K562 (cell line): ENCODE results near the gene CTTNBP2. TPM values are rescaled to one million over a fixed set of nuclear protein-coding genes. Genes with fewer than 3 reads are reported as not detected.

ENCODE experiments used
- ATAC-seq: fragments of 200-7000 bp; cut with Tn5 transposase; 3 replicates; pipeline ENCODE4 v1.9.1; 2020; ENCODE audit warnings: moderate library complexity
- BruUV-seq: library from RNA; stranded (reverse); fragments of 400-500 nt; replicated peaks from 2 replicates; lab custom pipeline; 2021; lab: Mats Ljungman, UMichigan
- CTCF ChIA-PET: fragments of 300-600 bp; formaldehyde crosslinking; extraction: SDS; loops from one replicate; lab custom pipeline; 2021; ENCODE audit warnings: low intra/inter-chr PET ratio; lab: Yijun Ruan, JAX
- POLR2A ChIA-PET: fragments of 300-600, 350-650 bp; sonication (Branson Sonifier 250); formaldehyde crosslinking; extraction: SDS; loops from one replicate; lab custom pipeline; 2021; ENCODE audit warnings: antibody characterized with exemption, inconsistent platforms; lab: Yijun Ruan, JAX
- DNase-seq, 4 experiments: peaks; one replicate each; pipeline versions ENCODE4 v3.0.0 to v3.0.0-alpha.2; 2011 to 2018; ENCODE audit warnings: low spot score in 3 of 4, mixed read lengths in 3 of 4; ENCODE audit errors: extremely low read depth in 1 of 4
- FAIRE-seq: peaks from 2 replicates; lab custom pipeline; 2011; peaks lifted over from hg19 to GRCh38; lab: Jason Lieb, UNC
- H2AFZ ChIP-seq: 2 replicates; pipeline ENCODE4 v1.6.0; 2011; ENCODE audit warnings: low read depth, low read length, control low read depth, inconsistent platforms
- H3K27ac ChIP-seq: fragments of 200-600 bp; 3 replicates; pipeline ENCODE4 v1.8.0; 2011; ENCODE audit warnings: low read depth, mild to moderate bottlenecking, control low read depth, inconsistent platforms, low read length, moderate library complexity, mixed read lengths; ENCODE audit errors: extremely low read depth
- H3K27me3 ChIP-seq, 2 experiments: fragments of 300-600 bp in 1 of 2; 2 replicates in 1 of 2; 3 replicates in 1 of 2; pipeline versions ENCODE4 v1.6.0 to v1.8.0; 2011; ENCODE audit warnings: inconsistent platforms in 2 of 2, low read length in 2 of 2, mild to moderate bottlenecking in 1 of 2, mixed read lengths in 1 of 2, moderate library complexity in 1 of 2; ENCODE audit not compliant: control insufficient read depth in 2 of 2, insufficient read depth in 2 of 2
- H3K36me3 ChIP-seq: fragments of 300-600 bp; 3 replicates; pipeline ENCODE4 v1.8.0; 2011; ENCODE audit warnings: mild to moderate bottlenecking, low read length, inconsistent platforms; ENCODE audit not compliant: control insufficient read depth, insufficient read depth
- H3K4me1 ChIP-seq, 2 experiments: fragments of 200-600 bp in 1 of 2; replicated peaks in 1 of 2; 2 replicates in 1 of 2; 3 replicates in 1 of 2; pipeline versions ENCODE4 v1.5.1 to v1.8.0; 2011; ENCODE audit warnings: inconsistent platforms in 2 of 2, low read length in 2 of 2, mild to moderate bottlenecking in 1 of 2, mixed read lengths in 1 of 2, moderate library complexity in 1 of 2; ENCODE audit not compliant: control insufficient read depth in 2 of 2, insufficient read depth in 2 of 2
- H3K4me2 ChIP-seq: 2 replicates; pipeline ENCODE4 v1.6.1; 2011; ENCODE audit warnings: low read length, control low read depth, inconsistent platforms, mixed read lengths; ENCODE audit not compliant: insufficient read depth
- H3K4me3 ChIP-seq: fragments of 200-600 bp; sonication (generic), shearing (Covaris generic); 2 replicates; pipeline ENCODE4 v1.5.1; 2016; ENCODE audit warnings: control low read depth, inconsistent platforms
- H3K79me2 ChIP-seq: fragments of 200-600 bp; 3 replicates; pipeline ENCODE4 v1.8.0; 2011; ENCODE audit warnings: low read length, inconsistent platforms; ENCODE audit not compliant: control insufficient read depth, insufficient read depth
- H3K9ac ChIP-seq, 2 experiments: 2 replicates each; pipeline versions ENCODE4 v1.6.0 to v1.6.1; 2011; ENCODE audit warnings: low read depth in 2 of 2, low read length in 2 of 2, control low read depth in 1 of 2, inconsistent platforms in 1 of 2, mild to moderate bottlenecking in 1 of 2, mixed read lengths in 1 of 2; ENCODE audit not compliant: insufficient read depth in 1 of 2
- H3K9me1 ChIP-seq: one replicate; pipeline ENCODE4 v1.6.0; 2011; ENCODE audit warnings: inconsistent platforms, mild to moderate bottlenecking, low read length, moderate library complexity; ENCODE audit not compliant: control insufficient read depth, insufficient read depth
- H3K9me3 ChIP-seq: replicated peaks from 2 replicates; pipeline ENCODE4 v1.5.1; 2011; ENCODE audit warnings: low read depth, low read length, inconsistent platforms; ENCODE audit not compliant: control insufficient read depth, insufficient read depth
- H4K20me1 ChIP-seq: replicated peaks from 2 replicates; pipeline ENCODE4 v1.6.1; 2011; ENCODE audit warnings: low read length, inconsistent platforms, mixed read lengths; ENCODE audit not compliant: control insufficient read depth, insufficient read depth
- ARID1B ChIP-seq: fragments of 450-650 bp; IDR thresholded peaks from 2 replicates; pipeline ENCODE4 v1.6.1; 2016; ENCODE audit warnings: antibody characterized with exemption, mild to moderate bottlenecking, inconsistent platforms
- EP300 ChIP-seq: IDR thresholded peaks from 2 replicates; pipeline ENCODE4 v1.6.1; 2012; ENCODE audit warnings: low read length, improper control_type of control experiment
- GTF2E2 ChIP-seq: fragments of 200-800 bp; sonication (Bioruptor generic); IDR thresholded peaks from 2 replicates; pipeline ENCODE4 v1.6.1; 2016; ENCODE audit warnings: missing genetic modification characterization, missing compliant biosample characterization
- JUND ChIP-seq, 2 experiments: IDR thresholded peaks; 2 replicates in 1 of 2; 3 replicates in 1 of 2; pipeline ENCODE4 v1.6.1; 2011; ENCODE audit warnings: borderline replicate concordance in 2 of 2, low read depth in 2 of 2, low read length in 2 of 2, improper control_type of control experiment in 1 of 2, missing biosample characterization in 1 of 2, missing genetic modification characterization in 1 of 2, missing genetic modification reagents in 1 of 2
- MEIS2 ChIP-seq: fragments of 450-650 bp; IDR thresholded peaks from 2 replicates; pipeline ENCODE4 v1.6.1; 2014; ENCODE audit warnings: mild to moderate bottlenecking; ENCODE audit not compliant: partially characterized antibody
- RBBP5 ChIP-seq: fragments of 200-600 bp; sonication (generic); IDR thresholded peaks from 2 replicates; pipeline ENCODE4 v1.6.1; 2012; ENCODE audit warnings: borderline replicate concordance, mild to moderate bottlenecking, low read length, control low read depth, inconsistent platforms; ENCODE audit not compliant: insufficient read depth, poor library complexity, severe bottlenecking
- TFAM ChIP-seq: fragments of 250-450 bp; sonication (Bioruptor Pico); conservative IDR thresholded peaks from 2 replicates; pipeline ENCODE4 v1.5.0; 2021; ENCODE audit warnings: mild to moderate bottlenecking, moderate library complexity
- TRIM24 ChIP-seq, 2 experiments: fragments of 450-650 bp; IDR thresholded peaks; 2 replicates each; pipeline ENCODE4 v1.6.1; 2016
- ZKSCAN1 ChIP-seq: fragments of 150-350 bp; IDR thresholded peaks from 2 replicates; pipeline ENCODE4 v1.6.1; 2016; ENCODE audit warnings: low read depth, low read length
- ZNF133 ChIP-seq: fragments of 250-450 bp; sonication (Bioruptor Pico); IDR thresholded peaks from 2 replicates; pipeline ENCODE4 v1.4.0; 2020; ENCODE audit warnings: mild to moderate bottlenecking
- ZNF384 ChIP-seq: IDR thresholded peaks from 2 replicates; pipeline ENCODE4 v1.6.1; 2012; ENCODE audit warnings: low read depth, low read length, improper control_type of control experiment
- ZNF584 ChIP-seq: fragments of 200-800 bp; sonication (Bioruptor generic); IDR thresholded peaks from 2 replicates; pipeline ENCODE4 v1.6.1; 2016; ENCODE audit warnings: low read depth, mild to moderate bottlenecking, missing genetic modification characterization, missing compliant biosample characterization
- ZNF766 ChIP-seq: fragments of 200-800 bp; sonication (Bioruptor generic); conservative IDR thresholded peaks from 2 replicates; pipeline ENCODE4 v1.6.1; 2016; ENCODE audit warnings: missing genetic modification characterization, missing compliant biosample characterization
- WGBS: fragments of 100-300 bp; shearing (Covaris generic); methylation state at CpG from one replicate; pipeline ENCODE4 v1.1.6; 2016; ENCODE audit warnings: low coverage, mixed read lengths; ENCODE audit not compliant: insufficient coverage; ENCODE audit errors: missing lambda C conversion rate; 5-methylcytosine and 5-hydroxymethylcytosine counted together
- in situ Hi-C: fragments of 300-500 bp; cut with MboI; formaldehyde crosslinking; loops from 4 replicates; pipeline ENCODE4 v1.15.0; 2018; ENCODE audit warnings: inconsistent platforms, mixed read lengths
- intact Hi-C: fragments of 100-400 bp; cut with micrococcal nuclease; formaldehyde crosslinking; loops from 2 replicates; pipeline ENCODE4 v1.14.2; 2022
- polyA plus RNA-seq, 8 experiments: library from polyadenylated mRNA; depleted of rRNA in 4 of 8; stranded (reverse) in 5 of 8; unstranded in 3 of 8; fragments of >200 nt; fragmentation: Nextera tagmentation in 2 of 8; fragmentation: Illumina TruSeq in 1 of 8; extraction: Ambion mirVana in 2 of 8; extraction: Trizol in 1 of 8; gene quantifications; 2 replicates each; pipeline versions ENCODE4 v1.2.1 to v1.2.3, GENCODE V29; 2011 to 2014; ENCODE audit warnings: inconsistent platforms in 1 of 8, missing spikeins in 1 of 8
- total RNA-seq, 7 experiments: library from RNA; depleted of rRNA in 6 of 7; stranded (reverse); fragments of >200 nt in 6 of 7; fragmentation: Illumina TruSeq in 2 of 7; extraction: Trizol in 2 of 7; gene quantifications; 2 replicates each; pipeline versions ENCODE4 v1.2.1 to v1.2.3, GENCODE V29; 2011 to 2021; ENCODE audit warnings: low replicate concordance in 1 of 7
- TF ChIP-seq, protein P1 (sequence below), 2 experiments: fragments of 450-650 bp in 1 of 2; sonication (generic) in 1 of 2; formaldehyde crosslinking in 1 of 2; IDR thresholded peaks in 1 of 2; conservative IDR thresholded peaks in 1 of 2; 2 replicates each; pipeline versions ENCODE4 v1.6.1 to v1.8.1; 2016 to 2023; ENCODE audit warnings: mild to moderate bottlenecking in 2 of 2, moderate library complexity in 2 of 2, inconsistent platforms in 1 of 2, missing genetic modification reagents in 1 of 2
- TF ChIP-seq, protein P2 (sequence below), 2 experiments: IDR thresholded peaks in 1 of 2; conservative IDR thresholded peaks in 1 of 2; 2 replicates each; pipeline ENCODE4 v1.6.1; 2016; ENCODE audit warnings: low read depth in 2 of 2, mild to moderate bottlenecking in 1 of 2, missing compliant biosample characterization in 1 of 2, missing genetic modification characterization in 1 of 2, moderate library complexity in 1 of 2
- TF ChIP-seq, protein P3 (sequence below): fragments of 450-650 bp; IDR thresholded peaks from 2 replicates; pipeline ENCODE4 v1.6.1; 2016

The CTTNBP2 gene
- total and polyA plus RNA-seq, 9 of the 15 experiments (the other 6 are each of a cell fraction or from before 2014, with no cell fraction given) = 0.05 TPM; not detected in 8

DNA sequence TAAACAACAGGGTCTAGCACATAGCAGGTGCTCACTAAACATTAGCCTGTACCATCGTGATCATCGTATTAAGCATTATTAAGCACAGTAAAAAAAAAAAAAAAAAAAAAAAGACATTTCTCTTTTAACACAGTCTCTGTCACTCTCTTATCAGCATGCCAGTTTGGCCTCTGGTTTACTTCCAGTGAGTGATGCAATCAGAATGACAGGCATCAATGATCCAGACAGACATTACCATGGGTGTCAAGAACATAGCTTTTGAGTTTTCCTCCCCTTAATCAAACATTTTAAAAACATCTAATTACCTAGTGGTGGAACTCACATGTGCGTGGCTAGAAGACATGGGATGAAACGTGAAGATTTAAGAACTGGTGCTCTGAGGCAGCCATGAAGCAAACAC is 115.8 kb downstream of the CTTNBP2 start:
- DNase-seq = no peak
- no peaks in the 10 kb centered on the region for H3K79me2 ChIP-seq
- H3K36me3 ChIP-seq = no peaks in the 10 kb centered on the region
- H3K9me3 ChIP-seq = no peaks in the 10 kb centered on the region
- ChIA-PET POLR2A (interaction anchor here (1.0 kb wide), 1 partner anchor 11 kb away, joined by 3 read pairs; no protein-coding TSS in a partner anchor), CTCF (interaction anchor here (0.6 kb wide), 1 partner anchor 22 kb away, joined by 3 read pairs; no protein-coding TSS in a partner anchor)
- intact Hi-C loops = loop anchor here (10.0 kb wide), 1 partner anchor 347 kb away; no protein-coding TSS in a partner anchor
- H3K4me1 ChIP-seq = 0 out of 5 replicates have a peak, but pooled peaks cover 0 to 4% of the 10 kb centered on the region in 2 experiments
- H3K27me3 ChIP-seq = no peaks in the 10 kb centered on the region
- no peaks in the 10 kb centered on the region for H4K20me1 ChIP-seq
- ATAC-seq = peak; percentile 55
- FAIRE-seq = no peak
- H3K4me3 ChIP-seq = no peak overlapping the region
- H2AFZ ChIP-seq = no peak overlapping the region
- no peak overlapping the region for H3K27ac ChIP-seq
- H3K9me1 ChIP-seq = no peaks in the 10 kb centered on the region
- BruUV-seq = no TSS peak
- no peak overlapping the region for H3K9ac ChIP-seq
- H3K4me2 ChIP-seq = no peak overlapping the region
- in situ Hi-C loops = no loop called here
- WGBS = 22% methylated on average over 4 of the region's 4 CpGs
- peak; percentile 74 for TF ChIP-seq MEIS2
- TF ChIP-seq ZNF584 (CRISPR knock-in tag) = peak; percentile 71; the same call in 1 of the 2 replicates
- TF ChIP-seq, protein P1, sequence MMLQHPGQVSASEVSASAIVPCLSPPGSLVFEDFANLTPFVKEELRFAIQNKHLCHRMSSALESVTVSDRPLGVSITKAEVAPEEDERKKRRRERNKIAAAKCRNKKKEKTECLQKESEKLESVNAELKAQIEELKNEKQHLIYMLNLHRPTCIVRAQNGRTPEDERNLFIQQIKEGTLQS (IDR thresholded peaks at IDR 0.05) = peak; percentile 87
- TF ChIP-seq, protein P1 (CRISPR knock-in tag; conservative IDR thresholded peaks at IDR 0.05) = no peak
- peak; percentile 53; the same call in 1 of the 2 replicates for TF ChIP-seq EP300
- no peak for TF ChIP-seq GTF2E2 (tag)
- TF ChIP-seq, protein P2, sequence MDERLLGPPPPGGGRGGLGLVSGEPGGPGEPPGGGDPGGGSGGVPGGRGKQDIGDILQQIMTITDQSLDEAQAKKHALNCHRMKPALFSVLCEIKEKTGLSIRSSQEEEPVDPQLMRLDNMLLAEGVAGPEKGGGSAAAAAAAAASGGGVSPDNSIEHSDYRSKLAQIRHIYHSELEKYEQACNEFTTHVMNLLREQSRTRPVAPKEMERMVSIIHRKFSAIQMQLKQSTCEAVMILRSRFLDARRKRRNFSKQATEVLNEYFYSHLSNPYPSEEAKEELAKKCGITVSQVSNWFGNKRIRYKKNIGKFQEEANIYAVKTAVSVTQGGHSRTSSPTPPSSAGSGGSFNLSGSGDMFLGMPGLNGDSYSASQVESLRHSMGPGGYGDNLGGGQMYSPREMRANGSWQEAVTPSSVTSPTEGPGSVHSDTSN (CRISPR knock-in tag; IDR thresholded peaks at IDR 0.05; ENCODE audit: low read depth) = peak; percentile 43; the same call in 1 of the 2 replicates
- TF ChIP-seq, protein P2 (tag; conservative IDR thresholded peaks at IDR 0.05; ENCODE audit: low read depth) = peak; percentile 27; the same call in 1 of the 2 replicates
- TF ChIP-seq TRIM24 (IDR thresholded peaks at IDR 0.05) = peak; percentile 15 to 74; a peak in 2 of 4 replicates
- peak; percentile 39; the same call in 1 of the 2 replicates for TF ChIP-seq ARID1B
- no peak for TF ChIP-seq TFAM (CRISPR knock-in tag)
- peak; percentile 48; the same call in 1 of the 2 replicates for TF ChIP-seq ZNF384
- TF ChIP-seq, protein P3, sequence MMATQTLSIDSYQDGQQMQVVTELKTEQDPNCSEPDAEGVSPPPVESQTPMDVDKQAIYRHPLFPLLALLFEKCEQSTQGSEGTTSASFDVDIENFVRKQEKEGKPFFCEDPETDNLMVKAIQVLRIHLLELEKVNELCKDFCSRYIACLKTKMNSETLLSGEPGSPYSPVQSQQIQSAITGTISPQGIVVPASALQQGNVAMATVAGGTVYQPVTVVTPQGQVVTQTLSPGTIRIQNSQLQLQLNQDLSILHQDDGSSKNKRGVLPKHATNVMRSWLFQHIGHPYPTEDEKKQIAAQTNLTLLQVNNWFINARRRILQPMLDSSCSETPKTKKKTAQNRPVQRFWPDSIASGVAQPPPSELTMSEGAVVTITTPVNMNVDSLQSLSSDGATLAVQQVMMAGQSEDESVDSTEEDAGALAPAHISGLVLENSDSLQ = peak; percentile 85
- TF ChIP-seq JUND (IDR thresholded peaks at IDR 0.05; ENCODE audit: borderline replicate concordance, low read depth, low read length) = peak; percentile 47
- peak; percentile 19; the same call in 1 of the 3 replicates for TF ChIP-seq JUND (tag; IDR thresholded peaks at IDR 0.05; ENCODE audit: borderline replicate concordance, low read depth, low read length)
- peak; percentile 66; the same call in 1 of the 2 replicates for TF ChIP-seq ZNF766 (CRISPR knock-in tag)
- no peak for TF ChIP-seq ZNF133
- TF ChIP-seq RBBP5 = no peak
- no peak for TF ChIP-seq ZKSCAN1
